Esophagus squamous epithelium (tissue), 4 donors: Measurements from ENCODE around the gene UBR3.

ENCODE experiments used
- CTCF ChIP-seq, 6 experiments: fragments of 450-650 bp in 4 of 6; fragments of 200-600 bp in 2 of 6; sonication (generic) in 2 of 6; IDR thresholded peaks; one replicate each; pipeline ENCODE4 v1.5.1; 2016 to 2019; ENCODE audit warnings: antibody characterized with exemption in 6 of 6, mild to moderate bottlenecking in 4 of 6, moderate library complexity in 4 of 6
- POLR2A ChIP-seq, 4 donors: fragments of 450-650 bp; IDR thresholded peaks; one replicate each; pipeline ENCODE4 v1.6.1; 2017; ENCODE audit warnings: antibody characterized with exemption in 4 of 4, mild to moderate bottlenecking in 4 of 4, moderate library complexity in 3 of 4

- no peak for TF ChIP-seq CTCF (IDR thresholded peaks at IDR 0.05)
- no peak for TF ChIP-seq POLR2A (IDR thresholded peaks at IDR 0.05)
Observed at GRCh38 chr2:169815849-169816248, 11.4 kb upstream of the UBR3 start.
